Colonic mucosa (tissue), 4 donors: ENCODE data around the gene RAD51. TPM values are rescaled to one million over a fixed set of nuclear protein-coding genes. Genes with fewer than 3 reads are reported as not detected.
A peak's percentile ranks its signal among the peaks of the same experiment; 100 is the strongest.

Source experiments
- DNase-seq: peaks from one replicate; pipeline ENCODE4 v3.0.0-alpha.2; 2020
- H3K27ac ChIP-seq: fragments of 200-600 bp; one replicate; pipeline ENCODE4 v1.8.0; 2021
- H3K27me3 ChIP-seq: fragments of 200-600 bp; one replicate; pipeline ENCODE4 v1.8.0; 2021
- H3K36me3 ChIP-seq: fragments of 200-600 bp; one replicate; pipeline ENCODE4 v1.8.0; 2021
- H3K4me1 ChIP-seq: fragments of 200-600 bp; one replicate; pipeline ENCODE4 v1.8.0; 2021; ENCODE audit warnings: mild to moderate bottlenecking
- H3K4me3 ChIP-seq: fragments of 200-600 bp; one replicate; pipeline ENCODE4 v1.8.0; 2021
- H3K9ac ChIP-seq, 2 donors: one replicate each; pipeline ENCODE4 v1.7.0; 2013; ENCODE audit warnings: control low read depth in 2 of 2, low read depth in 2 of 2, low read length in 2 of 2
- H3K9me3 ChIP-seq: fragments of 200-600 bp; one replicate; pipeline ENCODE4 v1.8.0; 2021
- intact Hi-C: fragments of 100-400 bp; cut with DNase I; formaldehyde crosslinking; loops from one replicate; pipeline ENCODE4 v1.14.1; 2022
- total RNA-seq, 2 donors: library from RNA; stranded (reverse); fragmentation: NEBNext Ultra II Directional in 1 of 2; extraction: Animal tissue kit (Norgen Biotek cat#: 25700) in 1 of 2; gene quantifications; one replicate each; pipeline ENCODE4 v1.2.1, GENCODE V29; 2021
- TF ChIP-seq, protein P1 (sequence below): fragments of 200-600 bp; IDR thresholded peaks from one replicate; pipeline ENCODE4 v1.8.0; 2022; ENCODE audit warnings: antibody characterized with exemption, mild to moderate bottlenecking
- donor health status: healthy.
- donor health status: DM: no; HTN: no; CAD: no.
- donor health status: DM: no; HTN: no; CAD: no.

Gene RAD51
- total RNA-seq, 2 donors from 2014 or later: 10.0 to 30.5 TPM

DNA sequence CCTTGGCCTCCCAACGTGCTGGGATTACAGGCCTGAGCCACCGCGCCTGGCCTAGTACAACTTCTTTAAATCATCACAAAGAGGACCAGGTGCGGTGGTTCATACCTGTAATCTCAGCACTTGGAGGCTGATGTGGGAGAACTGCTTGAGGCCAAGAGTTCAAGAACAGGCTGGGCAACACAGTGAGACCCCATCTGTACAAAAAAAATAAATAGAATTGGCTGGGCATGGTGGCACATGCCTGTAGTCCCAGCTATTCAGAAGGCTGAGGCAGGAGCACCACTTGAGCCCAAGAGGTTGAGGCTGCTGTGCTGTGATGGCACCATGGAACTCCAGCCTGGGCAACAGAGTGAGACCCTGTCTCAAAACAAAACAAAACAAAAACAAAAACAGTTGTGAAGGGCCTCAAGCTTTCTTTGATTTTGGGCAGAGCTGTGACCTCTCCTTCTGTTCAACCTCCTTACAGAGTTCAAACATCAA, 54.2 kb downstream of the RAD51 start:
- H3K27ac ChIP-seq: no peak overlapping the region
- no peak overlapping the region for H3K9ac ChIP-seq
- TF ChIP-seq, protein P1, sequence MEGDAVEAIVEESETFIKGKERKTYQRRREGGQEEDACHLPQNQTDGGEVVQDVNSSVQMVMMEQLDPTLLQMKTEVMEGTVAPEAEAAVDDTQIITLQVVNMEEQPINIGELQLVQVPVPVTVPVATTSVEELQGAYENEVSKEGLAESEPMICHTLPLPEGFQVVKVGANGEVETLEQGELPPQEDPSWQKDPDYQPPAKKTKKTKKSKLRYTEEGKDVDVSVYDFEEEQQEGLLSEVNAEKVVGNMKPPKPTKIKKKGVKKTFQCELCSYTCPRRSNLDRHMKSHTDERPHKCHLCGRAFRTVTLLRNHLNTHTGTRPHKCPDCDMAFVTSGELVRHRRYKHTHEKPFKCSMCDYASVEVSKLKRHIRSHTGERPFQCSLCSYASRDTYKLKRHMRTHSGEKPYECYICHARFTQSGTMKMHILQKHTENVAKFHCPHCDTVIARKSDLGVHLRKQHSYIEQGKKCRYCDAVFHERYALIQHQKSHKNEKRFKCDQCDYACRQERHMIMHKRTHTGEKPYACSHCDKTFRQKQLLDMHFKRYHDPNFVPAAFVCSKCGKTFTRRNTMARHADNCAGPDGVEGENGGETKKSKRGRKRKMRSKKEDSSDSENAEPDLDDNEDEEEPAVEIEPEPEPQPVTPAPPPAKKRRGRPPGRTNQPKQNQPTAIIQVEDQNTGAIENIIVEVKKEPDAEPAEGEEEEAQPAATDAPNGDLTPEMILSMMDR: no peak
- no peak for DNase-seq
- H3K36me3 ChIP-seq: peaks cover 7% of the 10 kb centered on the region
- no peaks in the 10 kb centered on the region for H3K27me3 ChIP-seq
- H3K4me3 ChIP-seq: no peak overlapping the region
- intact Hi-C loops: no loop called here
- H3K4me1 ChIP-seq: no peaks in the 10 kb centered on the region
- H3K9me3 ChIP-seq: no peaks in the 10 kb centered on the region

DNA sequence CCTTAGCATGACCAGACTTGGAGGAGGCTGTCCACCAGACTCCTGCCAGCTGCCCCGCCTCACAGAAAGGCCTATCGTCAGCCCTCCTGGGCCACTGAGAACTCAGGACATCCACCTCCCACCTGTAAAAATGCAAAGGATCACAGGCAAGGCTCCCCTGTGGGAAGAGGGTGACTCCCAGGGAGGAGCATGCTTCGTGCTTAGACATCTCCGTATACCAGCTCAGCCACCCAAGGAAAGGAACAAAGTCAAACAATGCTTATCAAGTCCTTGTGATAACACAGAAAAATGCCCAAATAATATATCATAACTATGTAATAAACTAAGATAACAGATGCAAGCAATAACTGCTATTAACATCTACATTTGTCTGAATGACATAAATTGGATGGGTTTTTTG, 55.9 kb downstream of the RAD51 start:
- no peak for DNase-seq
- H3K4me3 ChIP-seq: no peak overlapping the region
- peaks cover 7% of the 10 kb centered on the region for H3K36me3 ChIP-seq
- no peaks in the 10 kb centered on the region for H3K9me3 ChIP-seq
- H3K9ac ChIP-seq: no peak overlapping the region
- H3K27me3 ChIP-seq: no peaks in the 10 kb centered on the region
- TF ChIP-seq, protein P1: no peak
- no peaks in the 10 kb centered on the region for H3K4me1 ChIP-seq
- no peak overlapping the region for H3K27ac ChIP-seq
- intact Hi-C loops: no loop called here

DNA sequence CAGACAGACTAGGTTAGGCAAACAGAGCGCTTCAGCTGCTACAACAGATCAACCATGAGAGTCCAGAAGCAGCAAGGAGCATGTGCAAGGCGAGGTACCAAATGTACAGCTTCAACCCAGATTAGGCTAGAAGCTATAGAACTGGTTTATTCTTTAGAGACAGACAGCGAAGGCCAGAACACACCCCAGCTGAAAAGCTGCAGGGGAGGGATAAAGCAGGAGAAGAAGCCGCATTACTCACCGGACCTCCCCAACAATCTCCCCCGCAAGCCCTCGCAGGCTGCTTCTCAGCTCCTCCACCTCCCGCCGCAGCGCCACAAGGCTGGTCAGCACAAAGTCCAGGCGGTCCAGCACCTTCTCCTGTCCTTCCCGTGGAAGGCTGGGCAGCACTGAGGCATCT, 56.8 kb downstream of the RAD51 start:
- H3K9me3 ChIP-seq: no peaks in the 10 kb centered on the region
- intact Hi-C loops: no loop called here
- H3K4me1 ChIP-seq: no peaks in the 10 kb centered on the region
- no peak overlapping the region for H3K9ac ChIP-seq
- peaks cover 7% of the 10 kb centered on the region for H3K36me3 ChIP-seq
- no peak overlapping the region for H3K27ac ChIP-seq
- no peaks in the 10 kb centered on the region for H3K27me3 ChIP-seq
- H3K4me3 ChIP-seq: no peak overlapping the region
- TF ChIP-seq, protein P1: no peak
- no peak for DNase-seq

DNA sequence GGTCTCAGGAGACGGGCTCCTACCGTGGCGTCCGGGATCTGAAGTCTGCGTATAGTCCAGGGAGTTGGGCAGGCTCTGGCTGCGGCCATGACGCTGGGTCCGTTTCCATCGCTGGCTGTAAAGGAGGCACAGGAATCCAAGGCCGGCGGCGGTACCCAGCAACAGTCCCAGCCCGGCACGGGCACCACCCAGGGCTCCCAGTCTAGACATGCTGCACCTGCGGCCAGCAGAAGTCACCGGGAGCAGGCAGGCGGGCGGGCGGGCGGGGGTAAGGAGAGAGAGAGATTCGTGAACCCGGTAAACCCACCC, 59.6 kb downstream of the RAD51 start:
- peak; percentile 48 for DNase-seq
- no peaks in the 10 kb centered on the region for H3K4me1 ChIP-seq
- peaks cover 7% of the 10 kb centered on the region for H3K36me3 ChIP-seq
- H3K9ac ChIP-seq: peak overlapping the region; percentile 75 to 90
- TF ChIP-seq, protein P1: no peak
- no peaks in the 10 kb centered on the region for H3K27me3 ChIP-seq
- peak overlapping the region; percentile 97 for H3K4me3 ChIP-seq
- H3K9me3 ChIP-seq: no peaks in the 10 kb centered on the region
- H3K27ac ChIP-seq: peak overlapping the region; percentile 80
- intact Hi-C loops: no loop called here

DNA sequence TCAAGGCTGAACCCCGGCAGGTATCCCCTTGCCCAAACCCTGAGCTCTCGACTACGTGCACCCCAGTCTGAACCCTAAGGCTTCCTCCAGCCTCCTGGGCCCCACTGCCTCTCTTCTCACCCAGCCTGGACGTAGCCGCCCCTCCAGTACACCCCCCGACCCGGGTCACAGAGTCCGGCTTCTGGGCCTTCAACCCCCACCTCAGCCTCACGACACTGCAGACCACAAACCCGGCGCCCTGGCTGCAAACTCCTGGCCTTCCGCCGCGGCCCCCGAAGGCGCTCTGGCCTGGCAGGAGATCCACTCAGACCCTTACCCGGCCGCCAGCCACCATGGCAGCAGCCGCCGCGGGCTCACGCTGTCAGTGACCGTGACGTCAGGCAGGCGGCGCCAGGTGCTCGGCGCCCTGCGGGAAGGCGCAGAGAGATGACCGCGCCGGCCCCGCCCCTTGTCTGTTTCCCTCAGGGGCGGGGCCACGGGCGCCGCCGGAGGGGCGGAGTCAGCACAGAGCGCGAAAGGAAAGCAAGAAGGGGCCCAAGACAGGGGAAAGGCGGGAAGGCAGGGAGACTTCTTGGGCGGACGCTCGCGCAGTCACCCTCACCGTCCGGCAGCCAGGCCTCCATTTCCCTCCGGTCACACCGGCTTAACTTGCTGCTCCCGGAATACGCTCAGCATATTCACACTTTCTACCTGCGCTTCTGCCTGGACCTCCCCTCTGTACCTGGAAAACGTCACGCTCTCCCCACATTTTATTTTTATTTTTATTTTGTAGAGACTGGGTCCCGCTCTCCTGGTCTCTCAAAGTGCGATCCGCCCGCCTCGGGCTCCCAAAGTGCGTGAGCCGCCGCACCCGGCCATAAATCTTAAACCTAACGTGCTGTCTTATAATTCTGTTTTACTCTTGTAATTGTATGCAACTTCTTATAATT, 60.2 kb downstream of the RAD51 start, which contains the start of gene RMDN3:
RMDN3 (minus strand) TSS at position 372 of the 929 bp plus-strand sequence. CDS start 471 bp downstream, outside the sequence.
- Histone ChIP-seq H3K9me3 (no peaks in the 10 kb centered on the region), H3K27me3 (no peaks in the 10 kb centered on the region), H3K9ac (peak within 1 kb of the TSS; percentile 75 to 90), H3K4me3 (peak within 1 kb of the TSS; percentile 97), H3K4me1 (no peaks in the 10 kb centered on the region), H3K27ac (peak within 1 kb of the TSS; percentile 80), H3K36me3 (peaks cover 7% of the 10 kb centered on the region)
- DNase-seq: peak; percentile 95
- intact Hi-C loops: no loop called here
- TF ChIP-seq, protein P1: no peak
